C1 segment of cervical spinal cord (tissue), 14 donors: ENCODE data around the gene OR4A47.
"Not testable (repeated sequence)": the region's sequence is repeated elsewhere in the genome, so short reads cannot be mapped to it uniquely, and the experiment has no call there.

ENCODE experiments used
- DNase-seq, 14 donors: peaks; one replicate each; lab custom pipeline; 2025; lab: John Stamatoyannopoulos, UW

The OR4A47 gene, protein sequence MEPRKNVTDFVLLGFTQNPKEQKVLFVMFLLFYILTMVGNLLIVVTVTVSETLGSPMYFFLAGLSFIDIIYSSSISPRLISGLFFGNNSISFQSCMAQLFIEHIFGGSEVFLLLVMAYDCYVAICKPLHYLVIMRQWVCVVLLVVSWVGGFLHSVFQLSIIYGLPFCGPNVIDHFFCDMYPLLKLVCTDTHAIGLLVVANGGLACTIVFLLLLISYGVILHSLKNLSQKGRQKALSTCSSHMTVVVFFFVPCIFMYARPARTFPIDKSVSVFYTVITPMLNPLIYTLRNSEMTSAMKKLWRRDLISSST

DNA sequence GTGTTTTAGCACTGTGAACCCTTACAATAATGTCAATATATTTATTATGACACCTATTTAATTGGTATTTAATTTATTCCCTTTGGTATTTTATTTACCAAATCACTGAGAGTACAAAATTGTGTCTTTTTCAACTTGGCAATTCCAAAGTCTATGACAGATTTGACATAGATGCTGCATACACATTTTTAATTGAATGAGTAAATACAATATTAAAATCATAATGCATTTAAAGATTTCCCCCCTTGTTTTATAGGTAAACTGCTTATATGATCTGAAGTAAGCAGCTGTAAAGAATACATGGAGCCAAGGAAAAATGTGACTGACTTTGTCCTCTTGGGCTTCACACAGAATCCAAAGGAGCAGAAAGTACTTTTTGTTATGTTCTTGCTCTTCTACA is at the start of gene OR4A47:
Gene OR4A47 (plus strand): TSS at position 301 of the 400 bp plus-strand sequence. CDS start 0 bp downstream, at position 301.
- not testable (repeated sequence) for DNase-seq

DNA sequence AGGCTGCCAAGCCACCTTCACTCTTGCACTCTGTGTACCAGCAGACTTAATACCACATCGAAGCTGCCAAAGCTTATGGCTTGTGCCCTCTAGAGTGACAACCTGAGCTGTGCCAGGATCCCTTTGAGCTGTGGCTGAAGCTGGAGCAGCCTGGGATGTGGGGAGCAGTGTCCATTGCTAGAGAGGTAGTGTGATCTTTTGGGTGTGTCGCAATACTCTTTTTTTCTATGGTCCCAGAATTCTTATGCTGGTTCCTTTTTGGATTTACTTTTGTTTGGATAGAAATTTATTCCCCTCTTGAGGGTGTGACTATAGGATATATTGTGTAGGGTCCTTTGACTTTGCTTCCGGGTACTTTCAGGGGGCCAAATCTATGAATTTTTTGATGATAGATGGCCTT is 32.7 kb upstream of the OR4A47 start:
- DNase-seq, result not testable (repeated sequence)

DNA sequence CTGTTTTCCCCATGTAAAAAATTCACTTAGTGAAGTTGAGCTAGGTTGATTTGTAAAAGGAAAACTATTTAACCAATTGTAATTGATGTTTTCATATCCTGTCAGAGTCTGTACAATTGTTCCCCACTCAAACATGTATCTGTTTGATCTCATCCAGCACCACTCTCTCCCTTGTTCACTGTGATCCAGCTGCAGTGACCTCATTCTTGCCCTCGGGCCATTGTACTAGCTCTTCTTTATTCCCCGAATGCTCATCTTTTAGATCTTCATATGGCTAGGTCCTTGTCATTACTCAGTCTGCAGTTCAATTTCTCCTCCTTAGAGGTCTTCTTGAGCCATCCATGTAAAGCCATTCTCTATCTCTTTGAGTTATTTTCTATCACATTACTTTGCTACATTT is 14.6 kb upstream of the OR4A47 start:
- DNase-seq, result not testable (repeated sequence)

DNA sequence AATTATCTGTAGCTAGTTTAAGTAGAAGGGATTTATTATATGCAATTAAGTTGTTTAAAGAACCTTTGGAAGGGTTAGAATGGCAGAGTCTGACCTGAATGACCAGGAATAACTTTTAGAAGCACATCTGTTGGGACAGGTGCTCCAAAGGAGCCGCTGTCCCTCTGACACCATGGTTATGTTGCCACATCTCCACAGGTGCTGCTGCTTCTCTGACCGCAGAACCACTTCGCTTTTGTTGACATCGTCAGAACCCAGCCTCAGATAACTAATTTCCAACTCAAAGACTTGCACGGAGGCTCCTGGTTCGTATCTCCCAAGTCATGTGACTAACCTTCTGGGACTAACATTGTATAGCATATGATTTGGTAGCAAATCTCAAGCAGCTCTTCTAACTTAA is 13.9 kb upstream of the OR4A47 start:
- DNase-seq, result not testable (repeated sequence)

DNA sequence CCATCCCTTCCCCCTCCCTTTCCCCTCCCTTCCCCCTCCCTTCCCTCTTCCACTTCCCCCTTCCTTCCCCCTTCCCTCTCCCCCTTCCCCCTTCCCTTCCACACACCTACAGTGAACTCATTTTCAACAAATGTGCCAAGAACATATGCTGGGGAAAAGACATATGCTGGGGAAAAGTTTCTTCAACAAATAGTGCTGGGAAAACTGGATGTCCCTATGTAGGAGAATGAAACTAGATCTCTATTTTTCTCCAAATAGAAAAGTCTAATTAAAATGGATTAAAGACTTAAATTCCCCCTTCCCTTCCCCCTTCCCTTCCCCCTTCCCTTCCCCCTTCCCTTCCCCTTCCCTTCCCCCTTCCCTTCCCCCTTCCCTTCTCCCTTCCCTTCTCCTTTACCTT is 17.6 kb downstream of the OR4A47 start:
- DNase-seq, result not testable (repeated sequence)

DNA sequence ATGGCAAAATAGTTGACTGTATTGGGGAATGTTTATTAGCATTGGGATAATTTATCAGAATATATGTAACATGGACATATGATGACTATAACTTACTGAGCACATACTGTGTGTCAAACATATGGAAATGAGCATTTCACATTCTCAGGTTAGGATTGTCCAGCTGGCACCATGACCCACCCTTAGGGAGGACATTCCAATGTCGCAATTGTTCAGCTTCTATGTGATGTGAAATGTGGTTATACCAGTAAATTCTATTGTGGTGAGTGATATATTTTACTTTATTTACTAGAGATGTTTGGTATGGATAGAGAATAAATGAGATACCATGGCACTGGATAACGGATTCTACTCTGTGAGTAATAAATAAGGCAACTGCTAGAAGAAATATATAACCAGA is 50.4 kb downstream of the OR4A47 start:
- no peak for DNase-seq
